BLaER1 treated with 17β-estradiol and CSF1 and Interleukin-3, amounts not matched to agents 10 nM and 100 nM (cell line): ENCODE results near the gene DNAH3.
"Not testable (repeated sequence)": the region's sequence is repeated elsewhere in the genome, so short reads cannot be mapped to it uniquely, and the experiment has no call there.

Experiments
- H3K27ac ChIP-seq, 11 experiments: shearing (Covaris generic); formaldehyde crosslinking; 2 replicates each; pipeline ENCODE4 v1.8.1; 2022
- H3K27me3 ChIP-seq, 11 experiments: shearing (Covaris generic); formaldehyde crosslinking; 2 replicates each; pipeline ENCODE4 v1.8.1; 2022
- H3K36me3 ChIP-seq, 11 experiments: shearing (Covaris generic); formaldehyde crosslinking; 2 replicates each; pipeline ENCODE4 v1.8.1; 2022
- H3K4me1 ChIP-seq, 10 experiments: shearing (Covaris generic); formaldehyde crosslinking; 2 replicates each; pipeline ENCODE4 v1.8.1; 2022
- H3K4me2 ChIP-seq, 11 experiments: shearing (Covaris generic); formaldehyde crosslinking; 2 replicates each; pipeline ENCODE4 v1.8.1; 2022
- H3K4me3 ChIP-seq, 10 experiments: shearing (Covaris generic); formaldehyde crosslinking; 2 replicates each; pipeline ENCODE4 v1.8.1; 2022
- H3K9ac ChIP-seq, 11 experiments: shearing (Covaris generic); formaldehyde crosslinking; 2 replicates each; pipeline ENCODE4 v1.8.1; 2022
- H3K9me3 ChIP-seq, 11 experiments: shearing (Covaris generic); formaldehyde crosslinking; replicated peaks in 1 of 11; 2 replicates each; pipeline ENCODE4 v1.8.1; 2022
- H4K20me1 ChIP-seq, 11 experiments: shearing (Covaris generic); formaldehyde crosslinking; 2 replicates each; pipeline ENCODE4 v1.8.1; 2022
- Cebpa-rat ChIP-seq, 11 experiments: shearing (Covaris generic); IDR thresholded peaks; 2 replicates each; pipeline ENCODE4 v1.8.1; 2022

DNAH3 gene

DNA sequence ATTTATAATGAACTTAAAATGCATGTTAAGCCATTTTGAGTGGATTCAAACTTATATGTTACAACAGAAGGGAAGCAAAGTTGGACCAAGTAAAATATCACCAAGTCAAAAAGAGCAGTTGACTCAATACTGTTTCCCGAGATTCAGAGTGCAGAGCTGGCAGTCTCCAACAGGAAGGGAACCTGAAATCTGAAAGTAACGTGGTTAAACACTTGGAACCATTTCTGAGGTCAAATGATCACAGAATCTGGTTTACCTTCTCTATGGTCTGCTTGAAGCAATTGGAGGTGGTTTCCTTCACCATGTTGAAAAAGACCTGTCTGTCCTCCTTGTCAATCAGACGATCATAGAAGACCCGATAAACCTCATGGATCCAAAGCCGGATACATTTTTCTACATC, 163.6 kb downstream of the DNAH3 start:
- Histone ChIP-seq H3K36me3 (no peaks in the 10 kb centered on the region), H3K27ac (no peak overlapping the region), H3K4me1 (peaks cover 0 to 6% (median 0%) of the 10 kb centered on the region in 10 experiments; a peak in 5 of 20 replicates), H3K27me3 (no peaks in the 10 kb centered on the region), H3K9me3 (peaks cover 0 to 23% (median 9%) of the 10 kb centered on the region in 11 experiments; a peak in 11 of 22 replicates), H4K20me1 (no peaks in the 10 kb centered on the region), H3K4me2 (no peak overlapping the region), H3K9ac (no peak overlapping the region), H3K4me3 (no peak overlapping the region)
- TF ChIP-seq Cebpa-rat (IDR thresholded peaks at IDR 0.05), result no peak

DNA sequence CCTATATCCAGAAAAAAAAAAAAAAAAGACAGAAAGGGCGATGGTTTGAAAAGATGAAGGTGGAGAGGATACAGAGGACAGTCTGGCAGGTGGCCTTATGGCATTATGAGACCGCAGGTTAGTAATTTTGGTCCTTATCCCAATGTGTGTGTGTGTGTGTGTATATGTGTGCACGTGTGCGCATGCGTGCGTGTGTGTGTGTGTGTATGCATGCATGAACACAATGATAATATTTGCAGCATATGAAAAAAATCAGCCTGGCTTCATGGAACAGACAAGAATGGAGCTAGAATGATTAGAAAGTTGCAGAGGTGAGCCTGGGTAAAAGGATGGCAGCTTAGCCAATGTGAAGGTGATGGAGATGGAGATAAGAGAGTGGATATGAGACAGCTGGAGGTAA, 166.6 kb downstream of the DNAH3 start:
- no peak for TF ChIP-seq Cebpa-rat (IDR thresholded peaks at IDR 0.05)
- no peak overlapping the region for H3K4me3 ChIP-seq
- H3K9me3 ChIP-seq, result peaks cover 0 to 17% (median 8%) of the 10 kb centered on the region in 11 experiments; a peak in 11 of 22 replicates
- no peaks in the 10 kb centered on the region for H4K20me1 ChIP-seq
- no peak overlapping the region for H3K27ac ChIP-seq
- H3K9ac ChIP-seq, result no peak overlapping the region
- no peak overlapping the region for H3K4me2 ChIP-seq
- no peaks in the 10 kb centered on the region for H3K36me3 ChIP-seq
- H3K4me1 ChIP-seq, result peaks cover 0 to 6% (median 0%) of the 10 kb centered on the region in 10 experiments; a peak in 5 of 20 replicates
- no peaks in the 10 kb centered on the region for H3K27me3 ChIP-seq

DNA sequence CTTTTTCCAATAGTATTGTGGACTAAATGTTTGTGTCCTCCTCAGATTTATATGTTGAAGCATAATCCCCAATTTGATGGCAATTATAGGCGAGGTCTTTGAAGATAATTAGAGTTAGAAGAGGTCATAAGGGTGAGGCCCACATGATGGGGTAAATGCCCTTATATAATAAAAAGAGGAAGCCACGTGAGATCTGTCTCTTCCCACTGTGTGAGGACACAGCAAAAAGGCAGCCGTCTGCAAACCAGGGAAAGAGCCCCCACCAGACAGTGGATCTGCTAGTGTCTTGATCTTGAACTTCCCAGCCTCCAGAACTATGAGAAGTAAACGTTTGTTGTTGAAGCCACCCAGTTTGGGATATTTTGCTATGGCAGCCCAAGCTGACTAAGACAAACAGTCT, 174.1 kb downstream of the DNAH3 start:
- Histone ChIP-seq H3K4me2 (no peak overlapping the region), H3K4me1 (peaks cover 0 to 6% (median 0%) of the 10 kb centered on the region in 10 experiments; a peak in 1 of 20 replicates), H3K36me3 (no peaks in the 10 kb centered on the region), H3K27ac (no peak overlapping the region), H3K9me3 (no peaks in the 10 kb centered on the region), H3K4me3 (no peak overlapping the region), H3K27me3 (no peaks in the 10 kb centered on the region), H3K9ac (no peak overlapping the region), H4K20me1 (no peaks in the 10 kb centered on the region)
- TF ChIP-seq Cebpa-rat (IDR thresholded peaks at IDR 0.05), result no peak

DNA sequence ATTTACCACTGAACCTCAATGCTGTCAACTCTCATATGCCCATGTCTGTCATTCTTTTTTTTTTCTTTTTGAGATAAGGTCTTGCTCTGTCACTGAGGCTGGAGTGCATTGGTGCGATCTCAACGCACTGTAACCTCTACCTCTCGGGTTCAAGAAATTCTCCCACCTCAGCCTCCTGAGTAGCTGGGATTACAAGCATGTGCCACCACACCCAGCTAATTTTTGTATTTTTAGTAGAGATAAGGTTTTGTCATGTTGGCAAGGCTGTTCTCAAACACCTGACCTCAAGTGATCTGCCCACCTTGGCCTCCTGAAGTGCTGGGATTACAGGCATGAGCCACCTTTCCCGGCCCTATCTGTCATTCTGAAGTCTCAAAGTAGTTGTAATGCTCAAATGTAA, 177.4 kb downstream of the DNAH3 start:
- not testable (repeated sequence) for H3K9ac ChIP-seq, H3K27ac ChIP-seq, H3K4me2 ChIP-seq, H3K9me3 ChIP-seq, H4K20me1 ChIP-seq, H3K36me3 ChIP-seq, H3K4me1 ChIP-seq, H3K4me3 ChIP-seq, H3K27me3 ChIP-seq

DNA sequence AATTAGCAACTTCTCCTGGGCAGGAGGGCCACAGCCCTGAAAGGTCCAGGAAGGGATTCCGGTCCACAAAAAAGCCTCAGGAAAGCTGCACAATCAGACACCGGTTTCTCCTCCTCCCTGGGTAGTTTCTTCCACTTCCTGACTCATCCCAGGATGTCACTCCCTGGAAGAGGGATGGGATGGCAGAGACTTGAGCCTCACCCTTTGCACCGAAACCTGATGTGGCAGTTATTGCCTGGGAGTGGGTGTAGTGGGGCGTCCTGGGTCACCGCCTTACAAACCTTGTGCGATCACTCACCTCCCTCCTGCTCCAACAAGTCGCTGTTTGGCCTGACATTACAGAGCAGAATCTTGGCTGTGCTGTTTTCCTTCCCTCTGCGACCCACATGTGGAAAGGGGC, 179.2 kb downstream of the DNAH3 start:
- Histone ChIP-seq H3K4me3 (no peak overlapping the region), H4K20me1 (no peaks in the 10 kb centered on the region), H3K27me3 (no peaks in the 10 kb centered on the region), H3K4me1 (peaks cover 0 to under 1% (median 0%) of the 10 kb centered on the region in 10 experiments; a peak in 1 of 20 replicates), H3K4me2 (no peak overlapping the region), H3K9me3 (no peaks in the 10 kb centered on the region), H3K27ac (no peak overlapping the region), H3K9ac (no peak overlapping the region), H3K36me3 (no peaks in the 10 kb centered on the region)
- no peak for TF ChIP-seq Cebpa-rat (IDR thresholded peaks at IDR 0.05)

DNA sequence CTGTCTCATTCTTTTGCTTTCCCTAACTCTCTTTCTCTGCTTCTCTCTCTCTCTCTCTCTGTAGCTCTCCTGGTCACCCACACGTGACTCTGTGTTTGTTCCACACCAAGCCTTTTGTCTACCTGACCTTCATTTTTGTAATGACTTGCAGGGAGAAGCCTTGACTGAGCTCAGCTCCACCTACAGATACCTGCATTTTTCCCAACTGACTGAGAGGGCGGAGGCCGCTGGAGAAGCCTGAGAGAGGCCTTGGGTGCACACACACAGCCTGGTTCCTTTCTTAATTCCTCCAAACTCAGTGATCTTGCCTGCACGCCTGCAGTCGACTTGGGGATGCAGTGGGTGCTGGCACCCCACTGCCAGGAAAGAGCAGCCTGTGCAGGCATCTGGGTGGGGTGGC, 181.3 kb downstream of the DNAH3 start:
- Histone ChIP-seq H3K4me3 (no peak overlapping the region), H3K4me2 (no peak overlapping the region), H3K27me3 (no peaks in the 10 kb centered on the region), H3K27ac (no peak overlapping the region), H4K20me1 (no peaks in the 10 kb centered on the region), H3K36me3 (no peaks in the 10 kb centered on the region), H3K4me1 (no peaks in the 10 kb centered on the region), H3K9ac (no peak overlapping the region), H3K9me3 (peaks cover 0 to 8% (median 0%) of the 10 kb centered on the region in 11 experiments; a peak in 3 of 22 replicates)
- TF ChIP-seq Cebpa-rat (IDR thresholded peaks at IDR 0.05), result no peak

DNA sequence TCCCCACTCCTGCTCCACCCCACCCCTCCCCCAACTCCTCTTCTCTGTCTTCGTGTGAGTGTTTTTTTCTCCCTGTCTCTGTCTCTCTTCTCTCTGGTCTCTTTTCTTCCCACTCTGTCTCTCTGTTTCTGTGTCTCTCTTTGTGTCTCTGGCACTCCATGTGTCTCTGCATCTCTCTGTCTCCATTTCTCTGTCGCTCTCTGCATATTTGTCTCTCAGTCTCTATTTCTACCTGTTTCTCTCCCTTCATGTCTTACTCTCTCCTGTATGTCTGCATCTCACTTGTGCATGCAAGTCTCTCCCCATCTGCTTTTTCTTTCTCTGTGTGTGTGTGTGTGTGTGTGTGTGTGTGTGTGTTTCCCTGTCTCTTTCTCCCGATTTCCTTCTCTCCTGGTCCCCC, 181.9 kb downstream of the DNAH3 start:
- H3K36me3 ChIP-seq, result no peaks in the 10 kb centered on the region
- no peak overlapping the region for H3K4me2 ChIP-seq
- no peak overlapping the region for H3K4me3 ChIP-seq
- H3K9me3 ChIP-seq, result peaks cover 0 to 14% (median 0%) of the 10 kb centered on the region in 11 experiments; a peak in 3 of 22 replicates
- no peak overlapping the region for H3K9ac ChIP-seq
- no peaks in the 10 kb centered on the region for H3K27me3 ChIP-seq
- TF ChIP-seq Cebpa-rat (IDR thresholded peaks at IDR 0.05), result no peak
- no peaks in the 10 kb centered on the region for H4K20me1 ChIP-seq
- H3K4me1 ChIP-seq, result no peaks in the 10 kb centered on the region
- no peak overlapping the region for H3K27ac ChIP-seq

DNA sequence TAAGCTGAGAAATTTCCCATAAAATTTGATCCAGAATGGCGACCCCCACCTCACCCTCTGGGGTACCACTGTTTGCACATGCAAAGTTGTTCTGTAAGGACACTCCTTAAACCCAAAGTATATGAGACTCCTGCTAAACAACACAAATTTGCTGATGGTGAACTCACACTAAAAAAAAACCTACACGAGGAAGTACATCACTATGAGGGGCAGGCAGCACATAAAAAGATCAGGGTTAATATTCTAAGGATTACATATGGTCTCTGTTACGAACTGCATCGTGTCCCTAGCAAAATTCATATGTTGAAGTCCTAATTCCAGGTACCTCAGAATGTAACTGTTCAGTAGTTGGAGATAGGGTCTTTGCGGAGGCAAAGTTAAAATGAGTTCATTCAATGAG, 189.7 kb downstream of the DNAH3 start:
- TF ChIP-seq Cebpa-rat (IDR thresholded peaks at IDR 0.05), result no peak
- no peak overlapping the region for H3K27ac ChIP-seq
- H4K20me1 ChIP-seq, result no peaks in the 10 kb centered on the region
- peaks cover 0 to 14% (median 0%) of the 10 kb centered on the region in 11 experiments; a peak in 3 of 22 replicates for H3K9me3 ChIP-seq
- no peaks in the 10 kb centered on the region for H3K36me3 ChIP-seq
- H3K4me2 ChIP-seq, result no peak overlapping the region
- H3K4me3 ChIP-seq, result no peak overlapping the region
- H3K4me1 ChIP-seq, result no peaks in the 10 kb centered on the region
- H3K9ac ChIP-seq, result no peak overlapping the region
- no peaks in the 10 kb centered on the region for H3K27me3 ChIP-seq

DNA sequence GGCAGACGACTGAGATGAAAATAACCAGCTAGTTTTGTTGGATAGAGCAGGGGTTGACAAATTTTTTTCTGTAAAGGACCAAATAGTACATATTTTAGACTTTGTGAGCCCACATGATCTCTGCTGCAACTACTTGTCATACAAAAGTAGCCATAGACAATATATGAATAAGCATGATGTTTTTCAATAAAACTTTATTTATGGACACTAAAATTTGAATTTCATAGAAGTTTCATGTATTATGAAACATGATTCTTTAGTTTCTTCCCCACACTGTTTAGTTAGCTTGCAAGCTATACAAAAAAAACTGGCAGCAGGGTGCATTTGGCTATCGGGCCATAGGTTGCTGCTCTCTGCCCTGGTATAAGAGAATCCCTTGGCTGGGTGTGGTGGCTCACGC, 193.5 kb downstream of the DNAH3 start:
- H3K4me2 ChIP-seq, result no peak overlapping the region
- H3K27me3 ChIP-seq, result no peaks in the 10 kb centered on the region
- H3K9me3 ChIP-seq, result no peaks in the 10 kb centered on the region
- no peak overlapping the region for H3K4me3 ChIP-seq
- H3K36me3 ChIP-seq, result no peaks in the 10 kb centered on the region
- H3K27ac ChIP-seq, result no peak overlapping the region
- H4K20me1 ChIP-seq, result no peaks in the 10 kb centered on the region
- H3K9ac ChIP-seq, result no peak overlapping the region
- H3K4me1 ChIP-seq, result no peaks in the 10 kb centered on the region
- TF ChIP-seq Cebpa-rat (IDR thresholded peaks at IDR 0.05), result no peak

DNA sequence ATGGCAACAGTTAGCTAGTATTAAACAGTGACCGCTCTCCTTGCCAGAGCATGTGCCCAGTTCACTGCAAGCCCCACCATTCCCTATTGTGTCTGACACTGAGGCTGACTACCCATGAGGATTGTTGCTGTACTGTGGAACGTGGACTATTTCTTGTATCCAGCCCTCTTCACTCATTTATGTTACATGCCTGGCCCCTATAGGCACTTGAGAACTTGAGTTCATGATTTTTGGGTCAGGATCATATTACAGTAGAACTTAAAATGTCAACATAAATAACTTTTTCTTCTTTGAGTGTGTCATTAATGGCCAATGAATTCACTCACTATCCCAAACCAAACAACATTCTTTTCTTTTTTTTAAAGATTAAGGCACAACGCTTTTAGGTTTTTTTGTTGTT, 194.3 kb downstream of the DNAH3 start:
- H3K9me3 ChIP-seq, result no peaks in the 10 kb centered on the region
- H3K27me3 ChIP-seq, result no peaks in the 10 kb centered on the region
- no peak overlapping the region for H3K4me2 ChIP-seq
- no peak for TF ChIP-seq Cebpa-rat (IDR thresholded peaks at IDR 0.05)
- H3K4me3 ChIP-seq, result no peak overlapping the region
- no peaks in the 10 kb centered on the region for H3K4me1 ChIP-seq
- H3K9ac ChIP-seq, result no peak overlapping the region
- H3K27ac ChIP-seq, result no peak overlapping the region
- H4K20me1 ChIP-seq, result no peaks in the 10 kb centered on the region
- H3K36me3 ChIP-seq, result no peaks in the 10 kb centered on the region
